ENCODE data around the gene CCHCR1. TPM values are rescaled to one million over a fixed set of nuclear protein-coding genes. Genes with fewer than 3 reads are reported as not detected.

CCHCR1 gene
- total RNA-seq, 2 donors from 2014 or later = 17.9 to 18.0 TPM

GRCh38 chr6:31125586-31126363, 31.8 kb downstream of the CCHCR1 start:
- Mint-ChIP-seq H3K4me1 (peaks cover 11% of the 10 kb centered on the region), H3K36me3 (ENCODE audit: low read depth) (no peaks in the 10 kb centered on the region), H3K27ac (no peak overlapping the region), H3K4me3 (no peak overlapping the region), H3K27me3 (peaks cover 20% of the 10 kb centered on the region)
- ATAC-seq = no peak
- H3K9me3 ChIP-seq (ENCODE audit: control insufficient read depth, low read length, poor library complexity, severe bottlenecking) = no peaks in the 10 kb centered on the region
- no peak for DNase-seq

- Mint-ChIP-seq H3K36me3 (ENCODE audit: low read depth) (no peaks in the 10 kb centered on the region), H3K27ac (no peak overlapping the region), H3K4me3 (no peak overlapping the region), H3K27me3 (peaks cover 20% of the 10 kb centered on the region), H3K4me1 (peaks cover 11% of the 10 kb centered on the region)
- DNase-seq (no peak), ATAC-seq (no peak)
- H3K9me3 ChIP-seq (ENCODE audit: control insufficient read depth, low read length, poor library complexity, severe bottlenecking) = no peaks in the 10 kb centered on the region
Observed at GRCh38 chr6:31125162-31125561, 32.4 kb downstream of the CCHCR1 start.

- peak overlapping the region; percentile 41 for H3K27ac Mint-ChIP-seq
- no peaks in the 10 kb centered on the region for H3K9me3 ChIP-seq (ENCODE audit: control insufficient read depth, low read length, poor library complexity, severe bottlenecking)
- peaks cover 11% of the 10 kb centered on the region for H3K4me1 Mint-ChIP-seq
- no peak for DNase-seq
- ATAC-seq = no peak
- H3K36me3 Mint-ChIP-seq (ENCODE audit: low read depth) = peaks cover 2% of the 10 kb centered on the region
- H3K4me3 Mint-ChIP-seq = no peak overlapping the region
- H3K27me3 Mint-ChIP-seq = peaks cover 23% of the 10 kb centered on the region
Observed at GRCh38 chr6:31122791-31123706, 34.6 kb downstream of the CCHCR1 start.

GRCh38 chr6:31121131-31121790, 36.3 kb downstream of the CCHCR1 start:
- peaks cover 31% of the 10 kb centered on the region for H3K27me3 Mint-ChIP-seq

GRCh38 chr6:31120151-31120915, 37.3 kb downstream of the CCHCR1 start, which contains the start of gene CDSN:
Gene CDSN (minus strand): TSS chr6:31120446. CDS start chr6:31120419, 27 bp downstream.
- no peak within 1 kb of the TSS for H3K27ac Mint-ChIP-seq
- H3K4me1 Mint-ChIP-seq = peaks cover 9% of the 10 kb centered on the region
- no peak for DNase-seq

More at GRCh38 chr6:31121131-31121790, 36.3 kb downstream of the CCHCR1 start:
- H3K27ac Mint-ChIP-seq = no peak overlapping the region
- H3K9me3 ChIP-seq (ENCODE audit: control insufficient read depth, low read length, poor library complexity, severe bottlenecking) = no peaks in the 10 kb centered on the region
- no peak overlapping the region for H3K4me3 Mint-ChIP-seq
- no peak for DNase-seq
- H3K36me3 Mint-ChIP-seq (ENCODE audit: low read depth) = peaks cover 2% of the 10 kb centered on the region
- peaks cover 8% of the 10 kb centered on the region for H3K4me1 Mint-ChIP-seq
- ATAC-seq = no peak

GRCh38 chr6:31118178-31118577, 39.4 kb downstream of the CCHCR1 start:
- H3K27ac Mint-ChIP-seq = no peak overlapping the region
- DNase-seq (no peak), ATAC-seq (no peak)
- H3K4me3 Mint-ChIP-seq = no peak overlapping the region
- H3K9me3 ChIP-seq (ENCODE audit: control insufficient read depth, low read length, poor library complexity, severe bottlenecking) = no peaks in the 10 kb centered on the region
- H3K36me3 Mint-ChIP-seq (ENCODE audit: low read depth) = peaks cover 8% of the 10 kb centered on the region
- H3K27me3 Mint-ChIP-seq = peaks cover 39% of the 10 kb centered on the region
- H3K4me1 Mint-ChIP-seq = peaks cover 12% of the 10 kb centered on the region

More at GRCh38 chr6:31120151-31120915, 37.3 kb downstream of the CCHCR1 start, which contains the start of gene CDSN:
- no peak for ATAC-seq
- H3K9me3 ChIP-seq (ENCODE audit: control insufficient read depth, low read length, poor library complexity, severe bottlenecking) = no peaks in the 10 kb centered on the region
- peaks cover 40% of the 10 kb centered on the region for H3K27me3 Mint-ChIP-seq
- no peak within 1 kb of the TSS for H3K4me3 Mint-ChIP-seq
- H3K36me3 Mint-ChIP-seq (ENCODE audit: low read depth) = peaks cover 8% of the 10 kb centered on the region

GRCh38 chr6:31116661-31117385, 40.8 kb downstream of the CCHCR1 start:
- DNase-seq (no peak), ATAC-seq (no peak)
- H3K9me3 ChIP-seq (ENCODE audit: control insufficient read depth, low read length, poor library complexity, severe bottlenecking) = no peaks in the 10 kb centered on the region
- no peak overlapping the region for H3K27ac Mint-ChIP-seq
- H3K36me3 Mint-ChIP-seq (ENCODE audit: low read depth) = peaks cover 8% of the 10 kb centered on the region
- H3K27me3 Mint-ChIP-seq = peaks cover 51% of the 10 kb centered on the region
- H3K4me1 Mint-ChIP-seq = peaks cover 12% of the 10 kb centered on the region
- H3K4me3 Mint-ChIP-seq = no peak overlapping the region

GRCh38 chr6:31115941-31116560, 41.6 kb downstream of the CCHCR1 start:
- Mint-ChIP-seq H3K27me3 (peaks cover 54% of the 10 kb centered on the region), H3K27ac (no peak overlapping the region), H3K36me3 (ENCODE audit: low read depth) (peaks cover 8% of the 10 kb centered on the region), H3K4me3 (no peak overlapping the region), H3K4me1 (peaks cover 12% of the 10 kb centered on the region)
- ATAC-seq = no peak
- no peak for DNase-seq
- H3K9me3 ChIP-seq (ENCODE audit: control insufficient read depth, low read length, poor library complexity, severe bottlenecking) = no peaks in the 10 kb centered on the region

- DNase-seq (no peak), ATAC-seq (peak; percentile 48)
- H3K27me3 Mint-ChIP-seq = peaks cover 62% of the 10 kb centered on the region
- peak overlapping the region; percentile 61 for H3K27ac Mint-ChIP-seq
- peaks cover 12% of the 10 kb centered on the region for H3K4me1 Mint-ChIP-seq
- H3K4me3 Mint-ChIP-seq = peak overlapping the region; percentile 9
- H3K36me3 Mint-ChIP-seq (ENCODE audit: low read depth) = peaks cover 8% of the 10 kb centered on the region
- no peaks in the 10 kb centered on the region for H3K9me3 ChIP-seq (ENCODE audit: control insufficient read depth, low read length, poor library complexity, severe bottlenecking)
Observed at GRCh38 chr6:31114970-31115849, 42.4 kb downstream of the CCHCR1 start.

- DNase-seq (no peak), ATAC-seq (no peak)
- Mint-ChIP-seq H3K4me3 (peak within 1 kb of the TSS; percentile 9), H3K27ac (peak within 1 kb of the TSS; percentile 61), H3K27me3 (peaks cover 69% of the 10 kb centered on the region), H3K36me3 (ENCODE audit: low read depth) (peaks cover 8% of the 10 kb centered on the region), H3K4me1 (peaks cover 18% of the 10 kb centered on the region)
- no peaks in the 10 kb centered on the region for H3K9me3 ChIP-seq (ENCODE audit: control insufficient read depth, low read length, poor library complexity, severe bottlenecking)
Observed at GRCh38 chr6:31114541-31114878, 43.1 kb downstream of the CCHCR1 start, which contains the start of gene PSORS1C1. Gene PSORS1C1 (plus strand): TSS chr6:31114800. CDS start chr6:31129633, 14,833 bp downstream.

Measured in T-helper 17 cell (primary cell).